GM21786 (cell line): ENCODE measurements around the gene NSUN5.
"Not testable (repeated sequence)": the region's sequence is repeated elsewhere in the genome, so short reads cannot be mapped to it uniquely, and the experiment has no call there.

Source experiments
- ATAC-seq: cut with Tn5 transposase; IDR thresholded peaks from one replicate; pipeline ENCODE4 v1.9.1; 2021; ENCODE audit not compliant: unreplicated experiment

NSUN5 gene

DNA sequence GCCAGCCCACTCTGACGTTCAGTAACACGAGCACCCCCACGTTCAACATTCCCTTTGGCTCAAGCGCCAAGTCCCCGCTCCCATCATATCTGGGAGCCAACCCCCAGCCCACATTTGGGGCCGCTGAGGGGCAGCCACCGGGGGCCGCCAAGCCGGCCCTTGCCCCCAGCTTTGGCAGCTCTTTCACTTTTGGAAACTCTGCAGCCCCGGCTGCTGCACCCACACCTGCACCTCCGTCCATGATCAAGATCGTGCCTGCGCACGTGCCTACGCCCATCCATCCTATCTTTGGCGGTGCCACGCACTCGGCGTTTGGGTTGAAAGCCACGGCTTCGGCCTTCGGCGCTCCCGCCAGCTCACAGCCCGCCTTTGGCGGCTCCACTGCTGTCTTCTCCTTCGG lies 10.9 kb downstream of the NSUN5 start:
- not testable (repeated sequence) for ATAC-seq

GRCh38 chr7:73297235-73297634 lies 11.4 kb downstream of the NSUN5 start:
- ATAC-seq, result not testable (repeated sequence)

DNA sequence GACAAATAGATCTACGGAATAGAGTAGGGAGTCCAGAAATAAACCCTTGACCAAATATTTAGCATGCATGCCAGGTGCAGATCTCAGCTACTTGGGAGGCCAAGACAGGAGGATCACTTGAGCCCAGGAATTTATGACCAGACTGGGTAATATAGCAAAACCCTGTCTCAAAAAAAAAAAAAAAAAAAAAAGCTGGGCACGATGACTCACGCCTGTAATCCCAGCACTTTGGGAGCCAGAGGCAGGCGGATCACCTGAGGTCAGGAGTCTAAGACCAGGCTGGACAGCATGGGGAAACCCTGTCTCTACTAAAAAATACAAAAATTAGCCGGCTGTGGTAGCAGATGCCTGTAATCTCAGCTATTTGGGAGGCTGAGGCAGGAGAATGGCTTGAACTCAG lies 31.4 kb downstream of the NSUN5 start:
- ATAC-seq, result not testable (repeated sequence)

- ATAC-seq, result not testable (repeated sequence)
Observed at GRCh38 chr7:73267813-73268212, 40.8 kb downstream of the NSUN5 start.

DNA sequence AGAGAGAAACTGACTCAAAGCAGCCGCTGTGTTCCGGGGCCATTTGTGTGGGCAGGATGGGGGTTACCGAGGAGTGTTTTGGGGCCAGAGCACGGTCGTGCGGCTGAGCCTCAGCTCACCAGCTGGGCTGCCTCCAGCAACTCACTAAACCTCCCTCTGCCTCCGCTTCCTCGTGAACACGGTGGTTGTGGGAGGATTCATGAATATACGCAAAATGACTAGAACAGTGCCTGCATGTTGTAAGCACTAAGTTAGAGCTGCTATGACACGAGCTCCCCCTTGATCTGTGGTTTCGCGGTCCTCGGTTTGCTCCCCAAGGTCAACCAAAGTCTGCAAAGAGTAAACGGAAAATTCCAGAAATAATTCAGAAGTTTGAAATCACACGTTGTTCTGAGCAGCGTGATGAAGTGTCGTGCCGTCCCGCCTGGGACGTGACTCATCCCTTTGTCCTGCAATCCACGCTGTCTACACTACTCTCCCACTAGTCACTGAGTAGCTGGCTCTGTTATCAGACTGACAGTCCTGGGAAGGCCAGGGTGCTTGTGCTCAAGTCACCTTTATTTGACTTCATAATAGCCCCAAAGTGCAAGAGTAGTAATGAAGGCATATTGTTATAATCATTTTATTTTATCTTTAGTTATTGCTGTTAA lies 41.8 kb downstream of the NSUN5 start:
- peak; percentile 52 for ATAC-seq

DNA sequence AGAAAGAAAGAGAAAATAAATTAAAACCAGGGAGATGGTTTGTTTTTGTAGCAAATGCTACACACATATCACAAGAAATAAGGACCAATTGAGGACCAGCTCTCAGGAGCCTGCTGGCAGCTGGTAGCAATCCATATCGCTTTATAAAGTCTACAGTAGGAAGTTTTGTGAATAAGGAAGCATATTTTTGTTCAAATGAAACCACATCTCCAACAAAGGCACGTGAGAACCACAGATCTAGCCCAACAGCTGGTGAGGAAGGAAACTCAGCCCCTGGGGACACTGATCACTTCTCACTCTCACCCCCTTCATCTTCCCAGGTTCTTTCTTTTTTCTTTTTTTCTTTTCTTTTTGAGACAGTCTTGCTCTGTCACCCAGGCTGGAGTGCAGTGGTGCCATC lies 46.2 kb downstream of the NSUN5 start:
- ATAC-seq, result peak; percentile 53
